Prostate gland (tissue), 2 donors: Measurements from ENCODE around the gene DPH3.

ENCODE experiments used
- POLR2A ChIP-seq: fragments of 450-650 bp; IDR thresholded peaks from one replicate; pipeline ENCODE4 v1.6.1; 2016; ENCODE audit warnings: antibody characterized with exemption, mild to moderate bottlenecking
- POLR2AphosphoS5 ChIP-seq: sonication (generic); formaldehyde crosslinking; IDR thresholded peaks from one replicate; pipeline ENCODE4 v1.6.1; 2017; ENCODE audit warnings: antibody characterized with exemption
- TF ChIP-seq, protein P1 (sequence below), 4 experiments: fragments of 200-600 bp in 2 of 4; fragments of 450-650 bp in 2 of 4; sonication (generic) in 2 of 4; IDR thresholded peaks; 1 replicate in 3 of 4; 2 replicates in 1 of 4; pipeline ENCODE4 v1.5.1; 2016 to 2019; ENCODE audit warnings: antibody characterized with exemption in 4 of 4, mild to moderate bottlenecking in 2 of 4, moderate library complexity in 2 of 4

DNA sequence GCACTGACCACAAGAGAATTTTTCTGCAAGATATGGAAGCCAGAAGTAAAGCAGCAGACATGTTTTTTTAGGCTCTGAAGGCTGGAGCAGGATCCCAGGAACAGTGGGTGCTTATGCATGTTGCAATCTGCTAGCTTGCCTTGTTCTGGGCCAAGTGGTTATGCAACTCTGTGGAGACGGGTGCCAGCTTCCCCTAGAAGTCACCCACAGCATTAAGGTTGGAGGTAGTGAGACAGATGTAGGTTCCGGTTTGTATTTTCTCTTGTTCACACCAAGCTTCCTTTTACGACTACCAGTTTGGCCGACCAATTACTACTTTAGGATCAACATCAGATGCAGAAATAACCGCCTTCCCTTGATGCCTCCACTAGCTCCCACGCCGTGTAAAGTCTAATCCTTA, 11.1 kb downstream of the DPH3 start:
- TF ChIP-seq, protein P1, sequence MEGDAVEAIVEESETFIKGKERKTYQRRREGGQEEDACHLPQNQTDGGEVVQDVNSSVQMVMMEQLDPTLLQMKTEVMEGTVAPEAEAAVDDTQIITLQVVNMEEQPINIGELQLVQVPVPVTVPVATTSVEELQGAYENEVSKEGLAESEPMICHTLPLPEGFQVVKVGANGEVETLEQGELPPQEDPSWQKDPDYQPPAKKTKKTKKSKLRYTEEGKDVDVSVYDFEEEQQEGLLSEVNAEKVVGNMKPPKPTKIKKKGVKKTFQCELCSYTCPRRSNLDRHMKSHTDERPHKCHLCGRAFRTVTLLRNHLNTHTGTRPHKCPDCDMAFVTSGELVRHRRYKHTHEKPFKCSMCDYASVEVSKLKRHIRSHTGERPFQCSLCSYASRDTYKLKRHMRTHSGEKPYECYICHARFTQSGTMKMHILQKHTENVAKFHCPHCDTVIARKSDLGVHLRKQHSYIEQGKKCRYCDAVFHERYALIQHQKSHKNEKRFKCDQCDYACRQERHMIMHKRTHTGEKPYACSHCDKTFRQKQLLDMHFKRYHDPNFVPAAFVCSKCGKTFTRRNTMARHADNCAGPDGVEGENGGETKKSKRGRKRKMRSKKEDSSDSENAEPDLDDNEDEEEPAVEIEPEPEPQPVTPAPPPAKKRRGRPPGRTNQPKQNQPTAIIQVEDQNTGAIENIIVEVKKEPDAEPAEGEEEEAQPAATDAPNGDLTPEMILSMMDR (IDR thresholded peaks at IDR 0.05): no peak
- TF ChIP-seq POLR2AphosphoS5 (no peak), POLR2A (no peak)
